Neural cell (in vitro differentiated cells): ENCODE data around the gene CD151. TPM values are rescaled to one million over a fixed set of nuclear protein-coding genes. Genes with fewer than 3 reads are reported as not detected.

Source experiments
- H2AFZ ChIP-seq: fragments of 200-600, 300-800 bp; sonication (generic), shearing (Covaris generic); 2 replicates; pipeline ENCODE4 v1.6.0; 2014; ENCODE audit warnings: low read depth, mild to moderate bottlenecking, antibody characterized with exemption, low read length, moderate library complexity
- H3F3A ChIP-seq: fragments of 200-600 bp; shearing (Covaris generic); 2 replicates; pipeline ENCODE4 v1.6.1; 2016; ENCODE audit warnings: mild to moderate bottlenecking, moderate library complexity, mixed read lengths, antibody characterized with exemption, low read length; ENCODE audit not compliant: insufficient read depth, poor library complexity, severe bottlenecking
- H3K27ac ChIP-seq: fragments of 200-600, 300-800 bp; sonication (generic), shearing (Covaris generic); 2 replicates; pipeline ENCODE4 v1.5.1; 2014; ENCODE audit warnings: mild to moderate bottlenecking, low read length, moderate library complexity
- H3K27me3 ChIP-seq: fragments of 300-800, 200-600 bp; sonication (generic), shearing (Covaris generic); 2 replicates; pipeline ENCODE4 v1.6.0; 2014; ENCODE audit warnings: mild to moderate bottlenecking, low read depth, low read length, moderate library complexity; ENCODE audit not compliant: insufficient read depth
- H3K36me3 ChIP-seq: fragments of 300-800, 200-600 bp; sonication (generic), shearing (Covaris generic); 2 replicates; pipeline ENCODE4 v1.5.1; 2014; ENCODE audit warnings: mild to moderate bottlenecking, antibody characterized with exemption, low read length, moderate library complexity; ENCODE audit not compliant: insufficient read depth
- H3K4me2 ChIP-seq: fragments of 300-800, 200-600 bp; sonication (generic), shearing (Covaris generic); 2 replicates; pipeline ENCODE4 v1.6.0; 2014; ENCODE audit warnings: mild to moderate bottlenecking, low read length
- H3K4me3 ChIP-seq: fragments of 300-800, 200-600 bp; sonication (generic), shearing (Covaris generic); 2 replicates; pipeline ENCODE4 v1.5.1; 2014; ENCODE audit warnings: mild to moderate bottlenecking, low read length, moderate library complexity
- H3K79me2 ChIP-seq: fragments of 200-600 bp; shearing (Covaris generic); replicated peaks from 2 replicates; pipeline ENCODE4 v1.6.0; 2014; ENCODE audit warnings: mild to moderate bottlenecking, low read length, moderate library complexity; ENCODE audit not compliant: insufficient read depth
- H3K9ac ChIP-seq: fragments of 300-800, 200-600 bp; sonication (generic), shearing (Covaris generic); 2 replicates; pipeline ENCODE4 v1.6.1; 2016; ENCODE audit warnings: mild to moderate bottlenecking, low read length, mixed read lengths
- H3K9me2 ChIP-seq: fragments of 200-600 bp; shearing (Covaris generic); 2 replicates; pipeline ENCODE4 v1.6.1; 2016; ENCODE audit warnings: mild to moderate bottlenecking, low read length, mixed read lengths; ENCODE audit not compliant: insufficient read depth
- H3K9me3 ChIP-seq: fragments of 200-600, 300-800 bp; sonication (generic), shearing (Covaris generic); 2 replicates; pipeline ENCODE4 v1.6.1; 2016; ENCODE audit warnings: mild to moderate bottlenecking, mixed run types, low read length, moderate library complexity, mixed read lengths
- H4K20me1 ChIP-seq: fragments of 200-600 bp; shearing (Covaris generic); 2 replicates; pipeline ENCODE4 v1.6.1; 2016; ENCODE audit warnings: mild to moderate bottlenecking, mixed run types; ENCODE audit not compliant: insufficient read depth
- EP300 ChIP-seq: fragments of 450-650 bp; conservative IDR thresholded peaks from 2 replicates; pipeline ENCODE4 v1.6.1; 2014; ENCODE audit warnings: antibody characterized with exemption, mild to moderate bottlenecking, moderate library complexity; ENCODE audit not compliant: poor library complexity, severe bottlenecking
- EZH2 ChIP-seq: fragments of 200-600, 300-800 bp; shearing (Covaris generic), sonication (generic); IDR thresholded peaks from 2 replicates; pipeline ENCODE4 v1.6.1; 2014; ENCODE audit warnings: antibody characterized with exemption, low read length, borderline replicate concordance, mild to moderate bottlenecking; ENCODE audit not compliant: insufficient read depth, poor library complexity, severe bottlenecking
- MXI1 ChIP-seq: fragments of 450-650 bp; conservative IDR thresholded peaks from 2 replicates; pipeline ENCODE4 v1.6.1; 2014; ENCODE audit warnings: antibody characterized with exemption, mild to moderate bottlenecking; ENCODE audit not compliant: poor library complexity, severe bottlenecking
- POLR2AphosphoS5 ChIP-seq: IDR thresholded peaks from 2 replicates; pipeline ENCODE4 v1.6.1; 2012
- RAD21 ChIP-seq: fragments of 450-650 bp; conservative IDR thresholded peaks from 2 replicates; pipeline ENCODE4 v1.6.1; 2014; ENCODE audit warnings: antibody characterized with exemption, mild to moderate bottlenecking, moderate library complexity
- SMC3 ChIP-seq: fragments of 450-650 bp; conservative IDR thresholded peaks from 2 replicates; pipeline ENCODE4 v1.6.1; 2014; ENCODE audit warnings: antibody characterized with exemption, mild to moderate bottlenecking, moderate library complexity; ENCODE audit not compliant: poor library complexity
- TAF1 ChIP-seq: IDR thresholded peaks from 2 replicates; pipeline ENCODE4 v1.6.1; 2012; ENCODE audit warnings: low read depth
- polyA plus RNA-seq: library from polyadenylated mRNA; depleted of rRNA; stranded (reverse); fragments of >200 nt; gene quantifications from 2 replicates; pipeline ENCODE4 v1.2.3, GENCODE V29; 2014
- TF ChIP-seq, protein P1 (sequence below): IDR thresholded peaks from 2 replicates; pipeline ENCODE4 v1.6.1; 2012; ENCODE audit warnings: borderline replicate concordance
- TF ChIP-seq, protein P2 (sequence below): fragments of 450-650 bp; IDR thresholded peaks from 2 replicates; pipeline ENCODE4 v1.5.1; 2014; ENCODE audit warnings: antibody characterized with exemption, mild to moderate bottlenecking, moderate library complexity; ENCODE audit not compliant: poor library complexity, severe bottlenecking

CD151 gene
- polyA plus RNA-seq, 1 donor from 2014 or later = 70.8 TPM

DNA sequence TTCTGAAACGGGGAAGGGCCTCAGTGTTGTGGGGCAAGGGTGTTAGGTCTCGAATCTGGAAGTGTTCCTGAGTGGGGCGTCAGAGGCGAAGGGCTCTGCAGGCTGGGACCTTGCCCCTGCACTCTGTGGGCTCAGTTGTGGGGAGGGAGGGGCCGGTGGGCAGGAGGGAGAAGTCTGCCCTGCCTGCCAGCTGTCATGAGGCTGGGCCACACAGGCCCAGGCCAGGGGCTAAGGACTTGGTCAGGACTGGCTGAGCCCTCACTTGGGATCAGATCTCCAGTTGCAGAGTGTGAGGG is 4.9 kb upstream of the CD151 start, which contains the start of gene CRACR2B:
CRACR2B (plus strand) TSS at position 23 of the 296 bp plus-strand sequence. CDS start 689 bp downstream, outside the sequence.
- no peaks in the 10 kb centered on the region for H3K36me3 ChIP-seq
- no peak within 1 kb of the TSS for H2AFZ ChIP-seq
- TF ChIP-seq RAD21 (no peak), SMC3 (no peak), TAF1 (no peak), MXI1 (no peak), EP300 (no peak), POLR2AphosphoS5 (no peak), EZH2 (no peak)
- TF ChIP-seq, protein P1, sequence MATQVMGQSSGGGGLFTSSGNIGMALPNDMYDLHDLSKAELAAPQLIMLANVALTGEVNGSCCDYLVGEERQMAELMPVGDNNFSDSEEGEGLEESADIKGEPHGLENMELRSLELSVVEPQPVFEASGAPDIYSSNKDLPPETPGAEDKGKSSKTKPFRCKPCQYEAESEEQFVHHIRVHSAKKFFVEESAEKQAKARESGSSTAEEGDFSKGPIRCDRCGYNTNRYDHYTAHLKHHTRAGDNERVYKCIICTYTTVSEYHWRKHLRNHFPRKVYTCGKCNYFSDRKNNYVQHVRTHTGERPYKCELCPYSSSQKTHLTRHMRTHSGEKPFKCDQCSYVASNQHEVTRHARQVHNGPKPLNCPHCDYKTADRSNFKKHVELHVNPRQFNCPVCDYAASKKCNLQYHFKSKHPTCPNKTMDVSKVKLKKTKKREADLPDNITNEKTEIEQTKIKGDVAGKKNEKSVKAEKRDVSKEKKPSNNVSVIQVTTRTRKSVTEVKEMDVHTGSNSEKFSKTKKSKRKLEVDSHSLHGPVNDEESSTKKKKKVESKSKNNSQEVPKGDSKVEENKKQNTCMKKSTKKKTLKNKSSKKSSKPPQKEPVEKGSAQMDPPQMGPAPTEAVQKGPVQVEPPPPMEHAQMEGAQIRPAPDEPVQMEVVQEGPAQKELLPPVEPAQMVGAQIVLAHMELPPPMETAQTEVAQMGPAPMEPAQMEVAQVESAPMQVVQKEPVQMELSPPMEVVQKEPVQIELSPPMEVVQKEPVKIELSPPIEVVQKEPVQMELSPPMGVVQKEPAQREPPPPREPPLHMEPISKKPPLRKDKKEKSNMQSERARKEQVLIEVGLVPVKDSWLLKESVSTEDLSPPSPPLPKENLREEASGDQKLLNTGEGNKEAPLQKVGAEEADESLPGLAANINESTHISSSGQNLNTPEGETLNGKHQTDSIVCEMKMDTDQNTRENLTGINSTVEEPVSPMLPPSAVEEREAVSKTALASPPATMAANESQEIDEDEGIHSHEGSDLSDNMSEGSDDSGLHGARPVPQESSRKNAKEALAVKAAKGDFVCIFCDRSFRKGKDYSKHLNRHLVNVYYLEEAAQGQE = no peak
- TF ChIP-seq, protein P2, sequence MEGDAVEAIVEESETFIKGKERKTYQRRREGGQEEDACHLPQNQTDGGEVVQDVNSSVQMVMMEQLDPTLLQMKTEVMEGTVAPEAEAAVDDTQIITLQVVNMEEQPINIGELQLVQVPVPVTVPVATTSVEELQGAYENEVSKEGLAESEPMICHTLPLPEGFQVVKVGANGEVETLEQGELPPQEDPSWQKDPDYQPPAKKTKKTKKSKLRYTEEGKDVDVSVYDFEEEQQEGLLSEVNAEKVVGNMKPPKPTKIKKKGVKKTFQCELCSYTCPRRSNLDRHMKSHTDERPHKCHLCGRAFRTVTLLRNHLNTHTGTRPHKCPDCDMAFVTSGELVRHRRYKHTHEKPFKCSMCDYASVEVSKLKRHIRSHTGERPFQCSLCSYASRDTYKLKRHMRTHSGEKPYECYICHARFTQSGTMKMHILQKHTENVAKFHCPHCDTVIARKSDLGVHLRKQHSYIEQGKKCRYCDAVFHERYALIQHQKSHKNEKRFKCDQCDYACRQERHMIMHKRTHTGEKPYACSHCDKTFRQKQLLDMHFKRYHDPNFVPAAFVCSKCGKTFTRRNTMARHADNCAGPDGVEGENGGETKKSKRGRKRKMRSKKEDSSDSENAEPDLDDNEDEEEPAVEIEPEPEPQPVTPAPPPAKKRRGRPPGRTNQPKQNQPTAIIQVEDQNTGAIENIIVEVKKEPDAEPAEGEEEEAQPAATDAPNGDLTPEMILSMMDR = no peak
- no peaks in the 10 kb centered on the region for H3K9me3 ChIP-seq
- no peaks in the 10 kb centered on the region for H3K79me2 ChIP-seq
- peak within 1 kb of the TSS; percentile 25 for H3K9ac ChIP-seq
- peaks cover 42% of the 10 kb centered on the region for H3K27me3 ChIP-seq
- no peaks in the 10 kb centered on the region for H4K20me1 ChIP-seq
- no peak within 1 kb of the TSS for H3K27ac ChIP-seq
- no peaks in the 10 kb centered on the region for H3F3A ChIP-seq
- no peak within 1 kb of the TSS for H3K4me2 ChIP-seq
- no peaks in the 10 kb centered on the region for H3K9me2 ChIP-seq
- peak within 1 kb of the TSS; percentile 69 for H3K4me3 ChIP-seq

DNA sequence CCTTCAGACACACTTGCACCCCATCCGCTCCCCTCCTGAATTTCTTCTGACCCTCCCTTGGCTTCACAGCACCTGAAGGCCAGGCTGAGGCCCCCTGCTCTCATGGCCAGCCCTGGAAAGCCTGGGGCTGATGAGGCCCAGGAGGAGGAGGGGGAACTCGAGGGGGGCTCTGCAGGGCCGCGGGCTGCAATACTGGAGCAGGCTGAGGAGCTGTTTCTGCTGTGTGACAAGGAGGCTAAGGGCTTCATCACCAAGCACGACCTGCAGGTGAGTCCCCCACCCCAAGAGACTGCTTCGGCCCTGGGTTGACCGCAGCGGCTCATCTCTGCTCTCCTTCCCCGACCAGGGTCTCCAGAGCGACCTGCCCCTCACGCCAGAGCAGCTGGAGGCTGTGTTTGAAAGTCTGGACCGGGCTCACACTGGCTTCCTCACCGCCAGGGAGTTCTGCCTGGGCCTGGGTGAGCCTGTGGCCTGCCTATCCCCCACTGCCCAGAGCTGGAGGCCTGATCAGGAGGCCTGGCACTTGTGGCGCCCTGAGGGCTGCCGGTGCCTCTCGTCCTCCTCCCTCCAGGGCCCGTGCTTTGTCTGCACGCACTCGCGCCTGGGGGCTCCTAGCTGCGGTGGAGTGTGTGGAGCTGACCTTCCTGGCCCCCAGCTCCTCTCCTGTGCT is 4.1 kb upstream of the CD151 start:
- Histone ChIP-seq H3K4me2 (no peak overlapping the region), H2AFZ (no peak overlapping the region), H4K20me1 (no peaks in the 10 kb centered on the region), H3K9me3 (no peaks in the 10 kb centered on the region), H3K27ac (no peak overlapping the region), H3K27me3 (peaks cover 42% of the 10 kb centered on the region), H3K4me3 (peak overlapping the region; percentile 69), H3F3A (no peaks in the 10 kb centered on the region), H3K36me3 (no peaks in the 10 kb centered on the region), H3K79me2 (no peaks in the 10 kb centered on the region), H3K9ac (peak overlapping the region; percentile 25), H3K9me2 (no peaks in the 10 kb centered on the region)
- no peak for TF ChIP-seq EZH2
